HepG2 (cell line): Measurements from ENCODE around the gene AP4S1. TPM values are rescaled to one million over a fixed set of nuclear protein-coding genes. Genes with fewer than 3 reads are reported as not detected.

Experiments used
- ASH2L ChIP-seq: fragments of 300-600, 200-600 bp; sonication (generic); IDR thresholded peaks from 2 replicates; pipeline ENCODE4 v1.7.0; 2017; ENCODE audit warnings: low read depth, mild to moderate bottlenecking, moderate library complexity, mixed read lengths, low read length; ENCODE audit not compliant: insufficient read length
- CBX1 ChIP-seq: IDR thresholded peaks from one replicate; pipeline ENCODE4 v1.6.1; 2016; ENCODE audit warnings: antibody characterized with exemption, low read depth
- CCDC6 ChIP-seq: sonication (generic); formaldehyde crosslinking; IDR thresholded peaks from 2 replicates; pipeline ENCODE4 v1.8.1; 2022; ENCODE audit warnings: mild to moderate bottlenecking, missing genetic modification reagents, moderate library complexity
- CHD2 ChIP-seq: IDR thresholded peaks from 2 replicates; pipeline ENCODE4 v1.6.1; 2011; ENCODE audit warnings: low read depth, low read length, improper control_type of control experiment
- FOXO1 ChIP-seq: sonication (generic); formaldehyde crosslinking; IDR thresholded peaks from 2 replicates; pipeline ENCODE4 v1.4.0; 2020; ENCODE audit warnings: missing genetic modification reagents
- KMT2A ChIP-seq: sonication (generic); formaldehyde crosslinking; IDR thresholded peaks from 2 replicates; pipeline ENCODE4 v1.4.0; 2020; ENCODE audit warnings: missing genetic modification reagents
- LCORL ChIP-seq, 2 experiments: fragments of 450-650 bp in 1 of 2; sonication (generic) in 1 of 2; formaldehyde crosslinking in 1 of 2; IDR thresholded peaks; 2 replicates each; pipeline versions ENCODE4 v1.5.0 to v1.6.1; 2017 to 2020; ENCODE audit warnings: antibody characterized with exemption in 1 of 2, missing genetic modification reagents in 1 of 2
- PTBP1 ChIP-seq: fragments of 200-400 bp; formaldehyde crosslinking; IDR thresholded peaks from 2 replicates; pipeline ENCODE4 v1.6.1; 2018; ENCODE audit warnings: low read length, low read depth; ENCODE audit not compliant: poor library complexity, severe bottlenecking
- U2AF2 ChIP-seq: fragments of 200-400 bp; formaldehyde crosslinking; IDR thresholded peaks from 2 replicates; pipeline ENCODE4 v1.6.1; 2017; ENCODE audit warnings: low read depth, mild to moderate bottlenecking, low read length
- XBP1 ChIP-seq: sonication (generic); formaldehyde crosslinking; IDR thresholded peaks from 2 replicates; pipeline ENCODE4 v1.5.0; 2020; ENCODE audit warnings: missing genetic modification reagents
- ZNF552 ChIP-seq: sonication (generic); formaldehyde crosslinking; IDR thresholded peaks from 2 replicates; pipeline ENCODE4 v1.9.0; 2022; ENCODE audit warnings: missing genetic modification reagents, mild to moderate bottlenecking, borderline replicate concordance
- ZNF652 ChIP-seq: IDR thresholded peaks from 2 replicates; pipeline ENCODE4 v1.6.1; 2016; ENCODE audit warnings: low read depth, borderline replicate concordance
- polyA plus RNA-seq, 8 experiments: library from polyadenylated mRNA; depleted of rRNA in 3 of 8; stranded (reverse) in 7 of 8; unstranded in 1 of 8; fragments of >200 nt; fragmentation: Illumina TruSeq in 4 of 8; extraction: Trizol in 4 of 8; gene quantifications; 2 replicates each; pipeline versions ENCODE4 v1.2.1 to v1.2.3, GENCODE V29; 2011 to 2016; ENCODE audit warnings: low read depth in 4 of 8, missing spikeins in 1 of 8, mixed read lengths in 1 of 8; ENCODE audit not compliant: insufficient read depth in 1 of 8
- total RNA-seq, 5 experiments: library from RNA; depleted of rRNA; stranded (reverse); fragments of >200 nt; fragmentation: Illumina TruSeq; extraction: Trizol; gene quantifications; 2 replicates each; pipeline ENCODE4 v1.2.3, GENCODE V29; 2016; ENCODE audit warnings: low read depth in 1 of 5
- TF ChIP-seq, protein P1 (sequence below): fragments of 450-650 bp; IDR thresholded peaks from 2 replicates; pipeline ENCODE4 v1.6.1; 2017
- TF ChIP-seq, protein P2 (sequence below): IDR thresholded peaks from 2 replicates; pipeline ENCODE4 v1.6.1; 2016; ENCODE audit warnings: low read depth, borderline replicate concordance
- TF ChIP-seq, protein P3 (sequence below): sonication (generic); formaldehyde crosslinking; IDR thresholded peaks from 2 replicates; pipeline ENCODE4 v1.4.0; 2020; ENCODE audit warnings: missing genetic modification reagents, mild to moderate bottlenecking, borderline replicate concordance
- TF ChIP-seq, protein P4 (sequence below): sonication (generic); formaldehyde crosslinking; IDR thresholded peaks from 2 replicates; pipeline ENCODE4 v1.4.0; 2020; ENCODE audit warnings: mild to moderate bottlenecking, low read depth, missing genetic modification reagents
- TF ChIP-seq, protein P5 (sequence below): sonication (generic); formaldehyde crosslinking; IDR thresholded peaks from 2 replicates; pipeline ENCODE4 v1.4.0; 2020; ENCODE audit warnings: missing genetic modification reagents, borderline replicate concordance

AP4S1 gene
- total and polyA plus RNA-seq, 2 of the 13 experiments (the other 11 are each of a cell fraction or from before 2014, with no cell fraction given), result 3.9 to 21.1 TPM

DNA sequence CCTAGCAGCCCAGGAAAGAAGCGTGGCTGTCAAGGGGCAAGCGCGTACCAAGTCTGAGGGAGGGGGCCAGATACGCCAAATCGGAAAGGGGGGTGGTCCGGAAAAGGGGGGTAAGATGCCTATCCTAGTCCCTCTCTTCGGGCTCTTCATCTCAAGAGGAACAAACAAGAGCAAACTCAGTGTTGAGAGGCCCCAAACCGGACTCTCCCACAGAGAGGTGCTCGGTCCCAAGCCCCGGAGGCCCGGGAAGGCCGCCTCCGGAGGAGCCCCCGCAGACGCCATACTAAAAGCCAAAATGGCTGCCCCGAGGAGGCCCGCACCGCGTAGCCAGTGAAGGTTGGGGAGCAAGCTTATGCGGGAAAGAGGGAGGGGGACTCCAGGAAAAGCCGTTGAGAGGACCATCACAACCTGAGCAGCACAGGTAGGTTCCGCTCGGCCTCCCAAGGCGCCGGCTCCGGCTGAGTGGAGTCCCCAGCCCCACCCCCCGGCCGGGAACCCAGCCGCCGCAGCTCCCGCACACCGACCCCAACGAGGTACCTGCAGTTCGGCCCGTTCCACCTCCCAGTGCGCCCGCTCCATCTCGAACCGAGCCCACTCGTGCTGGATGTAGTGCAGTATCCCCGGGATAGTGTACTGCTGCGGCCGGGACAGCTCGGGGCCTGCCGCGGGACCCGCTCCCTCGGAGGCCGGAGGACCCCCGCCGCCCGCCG, at the start of gene AP4S1 (continued):
- peak; percentile 94 for TF ChIP-seq ASH2L
- peak; percentile 54 for TF ChIP-seq FOXO1 (CRISPR knock-in tag)
- TF ChIP-seq LCORL (IDR thresholded peaks at IDR 0.05), result no peak
- TF ChIP-seq LCORL (CRISPR knock-in tag; IDR thresholded peaks at IDR 0.05), result no peak
- TF ChIP-seq ZNF552, result no peak; the same call in 1 of the 2 replicates
- TF ChIP-seq, protein P1, sequence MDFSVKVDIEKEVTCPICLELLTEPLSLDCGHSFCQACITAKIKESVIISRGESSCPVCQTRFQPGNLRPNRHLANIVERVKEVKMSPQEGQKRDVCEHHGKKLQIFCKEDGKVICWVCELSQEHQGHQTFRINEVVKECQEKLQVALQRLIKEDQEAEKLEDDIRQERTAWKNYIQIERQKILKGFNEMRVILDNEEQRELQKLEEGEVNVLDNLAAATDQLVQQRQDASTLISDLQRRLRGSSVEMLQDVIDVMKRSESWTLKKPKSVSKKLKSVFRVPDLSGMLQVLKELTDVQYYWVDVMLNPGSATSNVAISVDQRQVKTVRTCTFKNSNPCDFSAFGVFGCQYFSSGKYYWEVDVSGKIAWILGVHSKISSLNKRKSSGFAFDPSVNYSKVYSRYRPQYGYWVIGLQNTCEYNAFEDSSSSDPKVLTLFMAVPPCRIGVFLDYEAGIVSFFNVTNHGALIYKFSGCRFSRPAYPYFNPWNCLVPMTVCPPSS, result no peak
- TF ChIP-seq CCDC6 (CRISPR knock-in tag), result 0 out of 2 replicates have a peak, but pooled peaks have one; percentile 73
- TF ChIP-seq, protein P2, sequence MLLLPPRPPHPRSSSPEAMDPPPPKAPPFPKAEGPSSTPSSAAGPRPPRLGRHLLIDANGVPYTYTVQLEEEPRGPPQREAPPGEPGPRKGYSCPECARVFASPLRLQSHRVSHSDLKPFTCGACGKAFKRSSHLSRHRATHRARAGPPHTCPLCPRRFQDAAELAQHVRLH (CRISPR knock-in tag), result peak; percentile 33
- TF ChIP-seq CBX1, result peak; percentile 59
- TF ChIP-seq CHD2, result no peak
- TF ChIP-seq, protein P3, sequence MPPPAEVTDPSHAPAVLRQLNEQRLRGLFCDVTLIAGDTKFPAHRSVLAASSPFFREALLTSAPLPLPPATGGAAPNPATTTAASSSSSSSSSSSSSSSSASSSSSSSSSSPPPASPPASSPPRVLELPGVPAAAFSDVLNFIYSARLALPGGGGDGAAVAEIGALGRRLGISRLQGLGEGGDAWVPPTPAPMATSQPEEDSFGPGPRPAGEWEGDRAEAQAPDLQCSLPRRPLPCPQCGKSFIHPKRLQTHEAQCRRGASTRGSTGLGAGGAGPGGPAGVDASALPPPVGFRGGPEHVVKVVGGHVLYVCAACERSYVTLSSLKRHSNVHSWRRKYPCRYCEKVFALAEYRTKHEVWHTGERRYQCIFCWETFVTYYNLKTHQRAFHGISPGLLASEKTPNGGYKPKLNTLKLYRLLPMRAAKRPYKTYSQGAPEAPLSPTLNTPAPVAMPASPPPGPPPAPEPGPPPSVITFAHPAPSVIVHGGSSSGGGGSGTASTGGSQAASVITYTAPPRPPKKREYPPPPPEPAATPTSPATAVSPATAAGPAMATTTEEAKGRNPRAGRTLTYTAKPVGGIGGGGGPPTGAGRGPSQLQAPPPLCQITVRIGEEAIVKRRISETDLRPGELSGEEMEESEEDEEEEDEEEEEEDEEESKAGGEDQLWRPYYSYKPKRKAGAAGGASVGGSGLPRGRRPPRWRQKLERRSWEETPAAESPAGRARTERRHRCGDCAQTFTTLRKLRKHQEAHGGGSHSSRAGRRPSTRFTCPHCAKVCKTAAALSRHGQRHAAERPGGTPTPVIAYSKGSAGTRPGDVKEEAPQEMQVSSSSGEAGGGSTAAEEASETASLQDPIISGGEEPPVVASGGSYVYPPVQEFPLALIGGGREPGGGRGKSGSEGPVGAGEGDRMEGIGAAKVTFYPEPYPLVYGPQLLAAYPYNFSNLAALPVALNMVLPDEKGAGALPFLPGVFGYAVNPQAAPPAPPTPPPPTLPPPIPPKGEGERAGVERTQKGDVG (CRISPR knock-in tag), result peak; percentile 85; the same call in 1 of the 2 replicates
- TF ChIP-seq KMT2A, result peak; percentile 85; the same call in 1 of the 2 replicates
- peak; percentile 85 for TF ChIP-seq PTBP1
- TF ChIP-seq U2AF2, result no peak; the same call in 1 of the 2 replicates
- TF ChIP-seq, protein P4, sequence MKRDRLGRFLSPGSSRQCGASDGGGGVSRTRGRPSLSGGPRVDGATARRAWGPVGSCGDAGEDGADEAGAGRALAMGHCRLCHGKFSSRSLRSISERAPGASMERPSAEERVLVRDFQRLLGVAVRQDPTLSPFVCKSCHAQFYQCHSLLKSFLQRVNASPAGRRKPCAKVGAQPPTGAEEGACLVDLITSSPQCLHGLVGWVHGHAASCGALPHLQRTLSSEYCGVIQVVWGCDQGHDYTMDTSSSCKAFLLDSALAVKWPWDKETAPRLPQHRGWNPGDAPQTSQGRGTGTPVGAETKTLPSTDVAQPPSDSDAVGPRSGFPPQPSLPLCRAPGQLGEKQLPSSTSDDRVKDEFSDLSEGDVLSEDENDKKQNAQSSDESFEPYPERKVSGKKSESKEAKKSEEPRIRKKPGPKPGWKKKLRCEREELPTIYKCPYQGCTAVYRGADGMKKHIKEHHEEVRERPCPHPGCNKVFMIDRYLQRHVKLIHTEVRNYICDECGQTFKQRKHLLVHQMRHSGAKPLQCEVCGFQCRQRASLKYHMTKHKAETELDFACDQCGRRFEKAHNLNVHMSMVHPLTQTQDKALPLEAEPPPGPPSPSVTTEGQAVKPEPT (CRISPR knock-in tag), result peak; percentile 80; the same call in 1 of the 2 replicates
- peak; percentile 39; the same call in 1 of the 2 replicates for TF ChIP-seq XBP1 (CRISPR knock-in tag)
- TF ChIP-seq, protein P5, sequence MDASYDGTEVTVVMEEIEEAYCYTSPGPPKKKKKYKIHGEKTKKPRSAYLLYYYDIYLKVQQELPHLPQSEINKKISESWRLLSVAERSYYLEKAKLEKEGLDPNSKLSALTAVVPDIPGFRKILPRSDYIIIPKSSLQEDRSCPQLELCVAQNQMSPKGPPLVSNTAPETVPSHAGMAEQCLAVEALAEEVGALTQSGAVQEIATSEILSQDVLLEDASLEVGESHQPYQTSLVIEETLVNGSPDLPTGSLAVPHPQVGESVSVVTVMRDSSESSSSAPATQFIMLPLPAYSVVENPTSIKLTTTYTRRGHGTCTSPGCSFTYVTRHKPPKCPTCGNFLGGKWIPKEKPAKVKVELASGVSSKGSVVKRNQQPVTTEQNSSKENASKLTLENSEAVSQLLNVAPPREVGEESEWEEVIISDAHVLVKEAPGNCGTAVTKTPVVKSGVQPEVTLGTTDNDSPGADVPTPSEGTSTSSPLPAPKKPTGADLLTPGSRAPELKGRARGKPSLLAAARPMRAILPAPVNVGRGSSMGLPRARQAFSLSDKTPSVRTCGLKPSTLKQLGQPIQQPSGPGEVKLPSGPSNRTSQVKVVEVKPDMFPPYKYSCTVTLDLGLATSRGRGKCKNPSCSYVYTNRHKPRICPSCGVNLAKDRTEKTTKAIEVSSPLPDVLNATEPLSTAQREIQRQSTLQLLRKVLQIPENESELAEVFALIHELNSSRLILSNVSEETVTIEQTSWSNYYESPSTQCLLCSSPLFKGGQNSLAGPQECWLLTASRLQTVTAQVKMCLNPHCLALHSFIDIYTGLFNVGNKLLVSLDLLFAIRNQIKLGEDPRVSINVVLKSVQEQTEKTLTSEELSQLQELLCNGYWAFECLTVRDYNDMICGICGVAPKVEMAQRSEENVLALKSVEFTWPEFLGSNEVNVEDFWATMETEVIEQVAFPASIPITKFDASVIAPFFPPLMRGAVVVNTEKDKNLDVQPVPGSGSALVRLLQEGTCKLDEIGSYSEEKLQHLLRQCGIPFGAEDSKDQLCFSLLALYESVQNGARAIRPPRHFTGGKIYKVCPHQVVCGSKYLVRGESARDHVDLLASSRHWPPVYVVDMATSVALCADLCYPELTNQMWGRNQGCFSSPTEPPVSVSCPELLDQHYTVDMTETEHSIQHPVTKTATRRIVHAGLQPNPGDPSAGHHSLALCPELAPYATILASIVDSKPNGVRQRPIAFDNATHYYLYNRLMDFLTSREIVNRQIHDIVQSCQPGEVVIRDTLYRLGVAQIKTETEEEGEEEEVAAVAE (CRISPR knock-in tag), result peak; percentile 90; the same call in 1 of the 2 replicates
- no peak for TF ChIP-seq ZNF652 (CRISPR knock-in tag)
